Fibroblast of lung (primary cell): ENCODE data around the gene TACC2.

ENCODE experiments used
- EZH2 ChIP-seq: IDR thresholded peaks from 2 replicates; pipeline ENCODE4 v1.5.1; 2012; ENCODE audit warnings: low read length, control low read depth, mild to moderate bottlenecking; ENCODE audit errors: missing control alignments
- TF ChIP-seq, protein P1 (sequence below), 2 donors: IDR thresholded peaks in 1 of 2; conservative IDR thresholded peaks in 1 of 2; 1 replicate in 1 of 2; 2 replicates in 1 of 2; pipeline ENCODE4 v1.5.1; 2011 to 2012; ENCODE audit warnings: low read length in 2 of 2, control low read depth in 1 of 2, inconsistent platforms in 1 of 2, low read depth in 1 of 2, mild to moderate bottlenecking in 1 of 2

DNA sequence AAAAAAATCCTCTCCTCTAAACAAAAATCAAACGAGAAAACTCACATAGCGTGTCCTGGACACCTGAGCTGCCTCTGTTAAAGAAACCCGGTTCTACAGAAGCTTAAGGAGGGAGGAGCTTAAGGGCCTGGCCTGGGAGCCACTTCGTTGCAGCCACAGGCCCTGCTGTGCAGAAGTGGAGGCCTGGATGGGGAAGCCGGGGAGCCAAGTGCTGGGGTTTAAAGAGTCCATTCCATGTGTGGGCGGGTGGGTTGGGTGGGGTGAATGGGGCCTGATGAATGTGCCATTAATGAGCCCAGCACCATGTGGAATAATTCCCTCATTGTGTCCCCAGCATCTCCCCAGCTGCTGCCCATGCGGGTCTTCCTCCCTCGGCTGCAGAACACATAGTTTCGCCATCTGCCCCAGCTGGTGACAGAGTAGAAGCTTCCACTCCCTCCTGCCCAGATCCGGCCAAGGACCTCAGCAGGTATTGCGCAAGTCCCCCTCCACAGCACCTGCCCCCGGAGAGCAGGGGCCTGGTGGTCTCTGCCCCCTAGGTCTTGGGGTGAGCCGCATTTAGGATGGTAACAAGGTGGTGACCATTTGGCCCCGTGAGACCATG is 154.4 kb downstream of the TACC2 start:
- TF ChIP-seq, protein P1, sequence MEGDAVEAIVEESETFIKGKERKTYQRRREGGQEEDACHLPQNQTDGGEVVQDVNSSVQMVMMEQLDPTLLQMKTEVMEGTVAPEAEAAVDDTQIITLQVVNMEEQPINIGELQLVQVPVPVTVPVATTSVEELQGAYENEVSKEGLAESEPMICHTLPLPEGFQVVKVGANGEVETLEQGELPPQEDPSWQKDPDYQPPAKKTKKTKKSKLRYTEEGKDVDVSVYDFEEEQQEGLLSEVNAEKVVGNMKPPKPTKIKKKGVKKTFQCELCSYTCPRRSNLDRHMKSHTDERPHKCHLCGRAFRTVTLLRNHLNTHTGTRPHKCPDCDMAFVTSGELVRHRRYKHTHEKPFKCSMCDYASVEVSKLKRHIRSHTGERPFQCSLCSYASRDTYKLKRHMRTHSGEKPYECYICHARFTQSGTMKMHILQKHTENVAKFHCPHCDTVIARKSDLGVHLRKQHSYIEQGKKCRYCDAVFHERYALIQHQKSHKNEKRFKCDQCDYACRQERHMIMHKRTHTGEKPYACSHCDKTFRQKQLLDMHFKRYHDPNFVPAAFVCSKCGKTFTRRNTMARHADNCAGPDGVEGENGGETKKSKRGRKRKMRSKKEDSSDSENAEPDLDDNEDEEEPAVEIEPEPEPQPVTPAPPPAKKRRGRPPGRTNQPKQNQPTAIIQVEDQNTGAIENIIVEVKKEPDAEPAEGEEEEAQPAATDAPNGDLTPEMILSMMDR (conservative IDR thresholded peaks at IDR 0.05 in 1 of 2, IDR thresholded peaks at IDR 0.05 in 1 of 2; ENCODE audit: low read depth in 1 of 2, low read length in 2 of 2): no peak
- no peak for TF ChIP-seq EZH2
